ENCODE data around the gene ZDHHC1. TPM values are rescaled to one million over a fixed set of nuclear protein-coding genes. Genes with fewer than 3 reads are reported as not detected.

ZDHHC1 gene
- total RNA-seq, 3 donors from 2014 or later, result 9.2 to 12.3 (median 10.0) TPM

- peaks cover 57% of the 10 kb centered on the region for H3K4me1 ChIP-seq (ENCODE audit: low read depth)
- intact Hi-C loops (cut with DNase I, micrococcal nuclease), result no loop called here
- ATAC-seq (peak; percentile 88), DNase-seq (peak; percentile 96 to 98 (median 97))
- no peak for TF ChIP-seq CTCF (IDR thresholded peaks at IDR 0.05)
- no peaks in the 10 kb centered on the region for H3K9me3 ChIP-seq
- H3K4me3 ChIP-seq, result no peak overlapping the region
- no peaks in the 10 kb centered on the region for H3K36me3 ChIP-seq (ENCODE audit: low read depth)
Measured at GRCh38 chr16:67441271-67441753, 25.0 kb upstream of the ZDHHC1 start.

GRCh38 chr16:67438824-67439393 is 22.6 kb upstream of the ZDHHC1 start:
- H3K36me3 ChIP-seq (ENCODE audit: low read depth), result no peaks in the 10 kb centered on the region
- peak in 1 of 3 donors; percentile 56 for DNase-seq
- peak; percentile 0 for ATAC-seq

GRCh38 chr16:67438098-67438791 is 22.0 kb upstream of the ZDHHC1 start:
- ATAC-seq, result no peak
- no peaks in the 10 kb centered on the region for H3K9me3 ChIP-seq
- H3K4me3 ChIP-seq, result no peak overlapping the region
- peak in 1 of 3 donors; percentile 47 for DNase-seq
- no peaks in the 10 kb centered on the region for H3K36me3 ChIP-seq (ENCODE audit: low read depth)
- peaks cover 29% of the 10 kb centered on the region for H3K4me1 ChIP-seq (ENCODE audit: low read depth)
- intact Hi-C loops (cut with DNase I, micrococcal nuclease), result no loop called here
- no peak for TF ChIP-seq CTCF (IDR thresholded peaks at IDR 0.05)

More at GRCh38 chr16:67438824-67439393, 22.6 kb upstream of the ZDHHC1 start:
- Histone ChIP-seq H3K4me1 (ENCODE audit: low read depth) (peaks cover 35% of the 10 kb centered on the region), H3K9me3 (no peaks in the 10 kb centered on the region), H3K4me3 (no peak overlapping the region)
- TF ChIP-seq CTCF (IDR thresholded peaks at IDR 0.05), result no peak
- intact Hi-C loops (cut with DNase I, micrococcal nuclease), result no loop called here

GRCh38 chr16:67437513-67437912 is 21.2 kb upstream of the ZDHHC1 start:
- no peak for TF ChIP-seq CTCF (IDR thresholded peaks at IDR 0.05)
- DNase-seq (peak in 1 of 3 donors; percentile 27), ATAC-seq (no peak)

GRCh38 chr16:67436640-67437193 is 20.4 kb upstream of the ZDHHC1 start:
- intact Hi-C loops (cut with DNase I, micrococcal nuclease), result no loop called here
- Histone ChIP-seq H3K9me3 (no peaks in the 10 kb centered on the region), H3K4me3 (no peak overlapping the region), H3K4me1 (ENCODE audit: low read depth) (peaks cover 15% of the 10 kb centered on the region), H3K36me3 (ENCODE audit: low read depth) (no peaks in the 10 kb centered on the region)
- no peak for ATAC-seq
- peak in 2 of 3 donors; percentile 37 to 49 for DNase-seq
- no peak for TF ChIP-seq CTCF (IDR thresholded peaks at IDR 0.05)

More at GRCh38 chr16:67437513-67437912, 21.2 kb upstream of the ZDHHC1 start:
- Histone ChIP-seq H3K4me1 (ENCODE audit: low read depth) (peaks cover 22% of the 10 kb centered on the region), H3K36me3 (ENCODE audit: low read depth) (no peaks in the 10 kb centered on the region), H3K9me3 (no peaks in the 10 kb centered on the region), H3K4me3 (no peak overlapping the region)
- intact Hi-C loops (cut with DNase I, micrococcal nuclease), result no loop called here

Measured in mucosa of descending colon (tissue), 3 donors.